H1 (cell line): Measurements from ENCODE around the gene RYR3. TPM values are rescaled to one million over a fixed set of nuclear protein-coding genes. Genes with fewer than 3 reads are reported as not detected.

Experiments
- BACH1 ChIP-seq: IDR thresholded peaks from 2 replicates; pipeline ENCODE4 v1.6.1; 2012; ENCODE audit warnings: low read length, improper control_type of control experiment
- RNF2 ChIP-seq: fragments of 200-900, 300-1000 bp; sonication (generic); IDR thresholded peaks from 2 replicates; pipeline ENCODE4 v1.7.1; 2016; ENCODE audit warnings: borderline replicate concordance, low read depth, mild to moderate bottlenecking, antibody characterized with exemption, low read length; ENCODE audit not compliant: poor library complexity, severe bottlenecking; ENCODE audit errors: missing control alignments
- SIRT6 ChIP-seq: IDR thresholded peaks from one replicate; pipeline ENCODE4 v1.7.1; 2012; ENCODE audit warnings: low read length, inconsistent platforms
- SUZ12 ChIP-seq: fragments of 200-600 bp; sonication (generic); IDR thresholded peaks from 2 replicates; pipeline ENCODE4 v1.6.1; 2012; ENCODE audit warnings: mild to moderate bottlenecking, inconsistent platforms, low read length, moderate library complexity, mixed read lengths
- TCF12 ChIP-seq: IDR thresholded peaks from 2 replicates; pipeline ENCODE4 v1.6.1; 2011; ENCODE audit warnings: low read depth, mild to moderate bottlenecking, low read length
- ZNF274 ChIP-seq: IDR thresholded peaks from 2 replicates; pipeline ENCODE4 v1.7.0; 2012; ENCODE audit warnings: low read length, borderline replicate concordance; ENCODE audit errors: extremely low read depth
- polyA plus RNA-seq, 7 experiments: library from polyadenylated mRNA; depleted of rRNA in 3 of 7; stranded (reverse) in 5 of 7; unstranded in 2 of 7; fragments of >200 nt in 5 of 7; fragments of 200-250 nt in 2 of 7; gene quantifications; 1 replicate in 5 of 7; 2 replicates in 1 of 7; 4 replicates in 1 of 7; pipeline versions ENCODE4 v1.2.1 to v1.2.3, GENCODE V29; 2011 to 2013; ENCODE audit warnings: missing spikeins in 2 of 7, mixed read lengths in 2 of 7
- total RNA-seq: library from RNA; stranded (reverse); fragmentation: NEBNext Ultra II Directional; extraction: Animal tissue kit (Norgen Biotek cat#: 25700); gene quantifications from 2 replicates; pipeline ENCODE4 v1.2.1, GENCODE V29; 2021
- TF ChIP-seq, protein P1 (sequence below): fragments of 300-600 bp; sonication (generic); IDR thresholded peaks from 2 replicates; pipeline ENCODE4 v1.7.1; 2012; ENCODE audit warnings: low read length, moderate library complexity, mild to moderate bottlenecking, inconsistent platforms; ENCODE audit not compliant: insufficient replicate concordance
- TF ChIP-seq, protein P2 (sequence below): IDR thresholded peaks from 2 replicates; pipeline ENCODE4 v1.6.1; 2012; ENCODE audit warnings: inconsistent platforms

RYR3 gene
- total and polyA plus RNA-seq, 2 of the 8 experiments (the other 6 are each of a cell fraction or from before 2014, with no cell fraction given) = 0.33 to 3.4 TPM

DNA sequence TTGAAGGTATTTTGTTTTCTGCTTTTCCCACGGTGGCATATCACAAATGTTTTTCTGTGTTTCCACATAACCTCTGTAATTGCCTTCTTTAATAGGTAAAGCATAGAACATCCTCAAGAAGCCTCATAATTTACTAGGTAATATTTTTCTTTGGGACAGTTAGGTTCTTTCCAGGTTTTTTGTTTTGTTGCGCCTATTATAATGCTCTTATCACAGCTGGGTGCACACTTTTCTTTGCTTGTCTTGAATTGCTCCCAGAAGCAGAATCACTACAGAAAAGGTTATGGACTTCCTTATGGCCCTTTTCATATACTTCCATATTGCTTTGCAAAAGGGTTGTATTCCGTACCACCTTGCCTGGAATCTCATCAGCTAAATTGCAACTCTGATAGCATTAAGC, 213.5 kb downstream of the RYR3 start (continued):
- TF ChIP-seq, protein P1, sequence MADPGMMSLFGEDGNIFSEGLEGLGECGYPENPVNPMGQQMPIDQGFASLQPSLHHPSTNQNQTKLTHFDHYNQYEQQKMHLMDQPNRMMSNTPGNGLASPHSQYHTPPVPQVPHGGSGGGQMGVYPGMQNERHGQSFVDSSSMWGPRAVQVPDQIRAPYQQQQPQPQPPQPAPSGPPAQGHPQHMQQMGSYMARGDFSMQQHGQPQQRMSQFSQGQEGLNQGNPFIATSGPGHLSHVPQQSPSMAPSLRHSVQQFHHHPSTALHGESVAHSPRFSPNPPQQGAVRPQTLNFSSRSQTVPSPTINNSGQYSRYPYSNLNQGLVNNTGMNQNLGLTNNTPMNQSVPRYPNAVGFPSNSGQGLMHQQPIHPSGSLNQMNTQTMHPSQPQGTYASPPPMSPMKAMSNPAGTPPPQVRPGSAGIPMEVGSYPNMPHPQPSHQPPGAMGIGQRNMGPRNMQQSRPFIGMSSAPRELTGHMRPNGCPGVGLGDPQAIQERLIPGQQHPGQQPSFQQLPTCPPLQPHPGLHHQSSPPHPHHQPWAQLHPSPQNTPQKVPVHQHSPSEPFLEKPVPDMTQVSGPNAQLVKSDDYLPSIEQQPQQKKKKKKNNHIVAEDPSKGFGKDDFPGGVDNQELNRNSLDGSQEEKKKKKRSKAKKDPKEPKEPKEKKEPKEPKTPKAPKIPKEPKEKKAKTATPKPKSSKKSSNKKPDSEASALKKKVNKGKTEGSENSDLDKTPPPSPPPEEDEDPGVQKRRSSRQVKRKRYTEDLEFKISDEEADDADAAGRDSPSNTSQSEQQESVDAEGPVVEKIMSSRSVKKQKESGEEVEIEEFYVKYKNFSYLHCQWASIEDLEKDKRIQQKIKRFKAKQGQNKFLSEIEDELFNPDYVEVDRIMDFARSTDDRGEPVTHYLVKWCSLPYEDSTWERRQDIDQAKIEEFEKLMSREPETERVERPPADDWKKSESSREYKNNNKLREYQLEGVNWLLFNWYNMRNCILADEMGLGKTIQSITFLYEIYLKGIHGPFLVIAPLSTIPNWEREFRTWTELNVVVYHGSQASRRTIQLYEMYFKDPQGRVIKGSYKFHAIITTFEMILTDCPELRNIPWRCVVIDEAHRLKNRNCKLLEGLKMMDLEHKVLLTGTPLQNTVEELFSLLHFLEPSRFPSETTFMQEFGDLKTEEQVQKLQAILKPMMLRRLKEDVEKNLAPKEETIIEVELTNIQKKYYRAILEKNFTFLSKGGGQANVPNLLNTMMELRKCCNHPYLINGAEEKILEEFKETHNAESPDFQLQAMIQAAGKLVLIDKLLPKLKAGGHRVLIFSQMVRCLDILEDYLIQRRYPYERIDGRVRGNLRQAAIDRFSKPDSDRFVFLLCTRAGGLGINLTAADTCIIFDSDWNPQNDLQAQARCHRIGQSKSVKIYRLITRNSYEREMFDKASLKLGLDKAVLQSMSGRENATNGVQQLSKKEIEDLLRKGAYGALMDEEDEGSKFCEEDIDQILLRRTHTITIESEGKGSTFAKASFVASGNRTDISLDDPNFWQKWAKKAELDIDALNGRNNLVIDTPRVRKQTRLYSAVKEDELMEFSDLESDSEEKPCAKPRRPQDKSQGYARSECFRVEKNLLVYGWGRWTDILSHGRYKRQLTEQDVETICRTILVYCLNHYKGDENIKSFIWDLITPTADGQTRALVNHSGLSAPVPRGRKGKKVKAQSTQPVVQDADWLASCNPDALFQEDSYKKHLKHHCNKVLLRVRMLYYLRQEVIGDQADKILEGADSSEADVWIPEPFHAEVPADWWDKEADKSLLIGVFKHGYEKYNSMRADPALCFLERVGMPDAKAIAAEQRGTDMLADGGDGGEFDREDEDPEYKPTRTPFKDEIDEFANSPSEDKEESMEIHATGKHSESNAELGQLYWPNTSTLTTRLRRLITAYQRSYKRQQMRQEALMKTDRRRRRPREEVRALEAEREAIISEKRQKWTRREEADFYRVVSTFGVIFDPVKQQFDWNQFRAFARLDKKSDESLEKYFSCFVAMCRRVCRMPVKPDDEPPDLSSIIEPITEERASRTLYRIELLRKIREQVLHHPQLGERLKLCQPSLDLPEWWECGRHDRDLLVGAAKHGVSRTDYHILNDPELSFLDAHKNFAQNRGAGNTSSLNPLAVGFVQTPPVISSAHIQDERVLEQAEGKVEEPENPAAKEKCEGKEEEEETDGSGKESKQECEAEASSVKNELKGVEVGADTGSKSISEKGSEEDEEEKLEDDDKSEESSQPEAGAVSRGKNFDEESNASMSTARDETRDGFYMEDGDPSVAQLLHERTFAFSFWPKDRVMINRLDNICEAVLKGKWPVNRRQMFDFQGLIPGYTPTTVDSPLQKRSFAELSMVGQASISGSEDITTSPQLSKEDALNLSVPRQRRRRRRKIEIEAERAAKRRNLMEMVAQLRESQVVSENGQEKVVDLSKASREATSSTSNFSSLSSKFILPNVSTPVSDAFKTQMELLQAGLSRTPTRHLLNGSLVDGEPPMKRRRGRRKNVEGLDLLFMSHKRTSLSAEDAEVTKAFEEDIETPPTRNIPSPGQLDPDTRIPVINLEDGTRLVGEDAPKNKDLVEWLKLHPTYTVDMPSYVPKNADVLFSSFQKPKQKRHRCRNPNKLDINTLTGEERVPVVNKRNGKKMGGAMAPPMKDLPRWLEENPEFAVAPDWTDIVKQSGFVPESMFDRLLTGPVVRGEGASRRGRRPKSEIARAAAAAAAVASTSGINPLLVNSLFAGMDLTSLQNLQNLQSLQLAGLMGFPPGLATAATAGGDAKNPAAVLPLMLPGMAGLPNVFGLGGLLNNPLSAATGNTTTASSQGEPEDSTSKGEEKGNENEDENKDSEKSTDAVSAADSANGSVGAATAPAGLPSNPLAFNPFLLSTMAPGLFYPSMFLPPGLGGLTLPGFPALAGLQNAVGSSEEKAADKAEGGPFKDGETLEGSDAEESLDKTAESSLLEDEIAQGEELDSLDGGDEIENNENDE = no peak
- TF ChIP-seq SIRT6 (no peak), ZNF274 (no peak), TCF12 (no peak), RNF2 (no peak), BACH1 (no peak), SUZ12 (no peak)
- TF ChIP-seq, protein P2, sequence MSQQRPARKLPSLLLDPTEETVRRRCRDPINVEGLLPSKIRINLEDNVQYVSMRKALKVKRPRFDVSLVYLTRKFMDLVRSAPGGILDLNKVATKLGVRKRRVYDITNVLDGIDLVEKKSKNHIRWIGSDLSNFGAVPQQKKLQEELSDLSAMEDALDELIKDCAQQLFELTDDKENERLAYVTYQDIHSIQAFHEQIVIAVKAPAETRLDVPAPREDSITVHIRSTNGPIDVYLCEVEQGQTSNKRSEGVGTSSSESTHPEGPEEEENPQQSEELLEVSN = no peak
